ENCODE measurements around the gene NPAS3. TPM values are rescaled to one million over a fixed set of nuclear protein-coding genes. Genes with fewer than 3 reads are reported as not detected.

The NPAS3 gene
- total and polyA plus RNA-seq, 4 experiments from 2014 or later: not detected

DNA sequence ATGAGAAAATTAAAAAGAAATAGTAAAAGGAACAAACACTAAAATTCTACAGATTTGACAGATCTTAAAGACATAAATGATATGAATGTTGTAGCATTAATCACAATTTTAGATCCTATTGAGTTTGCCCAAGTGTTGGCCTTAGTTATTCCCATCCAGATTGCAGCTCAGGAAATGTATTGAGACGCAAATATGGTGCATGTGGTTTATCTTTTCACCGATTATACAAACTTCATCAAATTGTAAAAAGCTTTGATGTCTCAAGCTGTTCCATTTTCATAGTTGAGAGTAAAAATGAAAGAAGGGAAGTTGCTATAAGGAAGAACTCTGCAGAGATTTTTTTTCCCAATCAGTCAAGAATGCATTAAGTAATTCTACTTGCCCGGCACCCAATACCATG, 683.8 kb downstream of the NPAS3 start:
- Histone ChIP-seq H3K27me3 (ENCODE audit: insufficient read depth, low read length) (no peaks in the 10 kb centered on the region), H3K36me3 (ENCODE audit: insufficient read depth, low read length) (no peaks in the 10 kb centered on the region), H3K9me3 (ENCODE audit: control insufficient read depth in 1 of 2, low read length in 2 of 2) (no peaks in the 10 kb centered on the region), H3K4me1 (ENCODE audit: insufficient read depth, low read length) (no peaks in the 10 kb centered on the region), H3K27ac (ENCODE audit: low read depth, low read length) (no peak overlapping the region), H3K4me3 (ENCODE audit: low read length in 2 of 2) (no peak overlapping the region)
- peaks cover 0 to 4% of the 10 kb centered on the region in 2 donors for H3K27me3 Mint-ChIP-seq
- H3K4me3 Mint-ChIP-seq: no peak overlapping the region
- no peak overlapping the region for H3K27ac Mint-ChIP-seq
- intact Hi-C loops (cut with micrococcal nuclease): no loop called here
- ChIA-PET CTCF (ENCODE audit: partially characterized antibody) (no interaction called here), POLR2A (ENCODE audit: partially characterized antibody) (no interaction called here)
- no peaks in the 10 kb centered on the region for H3K36me3 Mint-ChIP-seq
- no peak for DNase-seq
- H3K9me3 Mint-ChIP-seq: peaks cover 0 to 3% (median 0%) of the 10 kb centered on the region in 8 donors
- H3K4me1 Mint-ChIP-seq: no peaks in the 10 kb centered on the region

- H3K36me3 Mint-ChIP-seq: no peaks in the 10 kb centered on the region
- no peaks in the 10 kb centered on the region for H3K27me3 Mint-ChIP-seq
- no peak overlapping the region for H3K4me3 Mint-ChIP-seq
- Histone ChIP-seq H3K27me3 (ENCODE audit: insufficient read depth, low read length) (no peaks in the 10 kb centered on the region), H3K9me3 (ENCODE audit: control insufficient read depth in 1 of 2, low read length in 2 of 2) (no peaks in the 10 kb centered on the region), H3K36me3 (ENCODE audit: insufficient read depth, low read length) (no peaks in the 10 kb centered on the region), H3K27ac (ENCODE audit: low read depth, low read length) (no peak overlapping the region), H3K4me1 (ENCODE audit: insufficient read depth, low read length) (no peaks in the 10 kb centered on the region), H3K4me3 (ENCODE audit: low read length in 2 of 2) (no peak overlapping the region)
- ChIA-PET CTCF (ENCODE audit: partially characterized antibody) (no interaction called here), POLR2A (ENCODE audit: partially characterized antibody) (no interaction called here)
- intact Hi-C loops (cut with micrococcal nuclease): no loop called here
- H3K27ac Mint-ChIP-seq: no peak overlapping the region
- no peaks in the 10 kb centered on the region for H3K4me1 Mint-ChIP-seq
- H3K9me3 Mint-ChIP-seq: peaks cover 0 to 6% (median 0%) of the 10 kb centered on the region in 8 donors
- DNase-seq: no peak
These were observed 691.1 kb downstream of the NPAS3 start for GRCh38 chr14:33629792-33630191.

DNA sequence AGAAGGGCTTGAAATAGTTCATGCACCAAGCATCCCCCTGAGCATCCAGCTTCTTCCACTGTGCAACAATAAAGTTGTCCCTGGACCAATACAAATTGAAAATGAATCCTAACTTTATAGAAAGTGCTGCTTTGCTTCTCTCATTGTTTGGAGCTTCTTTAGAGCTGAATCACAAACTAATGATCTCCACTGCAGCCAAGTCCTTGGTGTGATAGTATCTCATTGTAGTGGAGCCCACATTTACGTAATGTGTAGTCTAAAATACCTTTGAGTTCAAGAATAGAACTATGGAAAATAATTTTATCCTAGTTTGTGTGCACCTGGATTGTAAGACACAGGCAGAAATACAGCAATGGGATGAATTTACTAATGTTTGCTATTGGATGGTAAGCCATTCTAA, 692.3 kb downstream of the NPAS3 start:
- H3K4me3 Mint-ChIP-seq: no peak overlapping the region
- no peaks in the 10 kb centered on the region for H3K9me3 ChIP-seq (ENCODE audit: control insufficient read depth in 1 of 2, low read length in 2 of 2)

DNA sequence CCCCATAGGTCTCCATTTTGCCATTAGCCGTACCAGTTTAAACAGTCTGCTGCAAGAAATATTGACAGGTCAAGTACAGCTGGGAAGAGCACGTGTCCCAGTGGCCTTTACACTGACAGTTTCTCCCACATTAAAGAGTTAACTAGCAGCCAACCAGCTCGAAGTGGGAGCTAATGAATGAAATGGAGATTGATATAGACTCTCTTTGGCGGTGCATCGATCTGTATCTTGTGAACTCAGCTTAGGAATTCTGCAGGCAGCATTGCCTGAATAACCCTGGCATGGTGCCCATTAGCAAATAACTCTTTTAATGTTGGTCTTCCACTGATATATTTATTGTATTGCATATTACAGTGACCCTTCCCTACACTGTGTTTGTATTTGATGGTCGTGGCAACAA, 692.8 kb downstream of the NPAS3 start:
- Mint-ChIP-seq H3K36me3 (no peaks in the 10 kb centered on the region), H3K27ac (no peak overlapping the region), H3K27me3 (no peaks in the 10 kb centered on the region), H3K4me1 (no peaks in the 10 kb centered on the region), H3K9me3 (peaks cover 0 to 9% (median 0%) of the 10 kb centered on the region in 8 donors), H3K4me3 (no peak overlapping the region)
- H3K4me3 ChIP-seq (ENCODE audit: low read length in 2 of 2): no peak overlapping the region
- no peaks in the 10 kb centered on the region for H3K4me1 ChIP-seq (ENCODE audit: insufficient read depth, low read length)
- H3K36me3 ChIP-seq (ENCODE audit: insufficient read depth, low read length): no peaks in the 10 kb centered on the region
- CTCF ChIA-PET (ENCODE audit: partially characterized antibody): no interaction called here
- H3K27me3 ChIP-seq (ENCODE audit: insufficient read depth, low read length): no peaks in the 10 kb centered on the region
- H3K9me3 ChIP-seq (ENCODE audit: control insufficient read depth in 1 of 2, low read length in 2 of 2): no peaks in the 10 kb centered on the region
- POLR2A ChIA-PET (ENCODE audit: partially characterized antibody): no interaction called here
- intact Hi-C loops (cut with micrococcal nuclease): no loop called here
- no peak for DNase-seq
- H3K27ac ChIP-seq (ENCODE audit: low read depth, low read length): no peak overlapping the region

More for the DNA sequence above, 692.3 kb downstream of the NPAS3 start:
- Mint-ChIP-seq H3K9me3 (peaks cover 0 to 9% (median 0%) of the 10 kb centered on the region in 8 donors), H3K27me3 (no peaks in the 10 kb centered on the region), H3K36me3 (no peaks in the 10 kb centered on the region), H3K4me1 (no peaks in the 10 kb centered on the region), H3K27ac (no peak overlapping the region)
- Histone ChIP-seq H3K4me3 (ENCODE audit: low read length in 2 of 2) (no peak overlapping the region), H3K4me1 (ENCODE audit: insufficient read depth, low read length) (no peaks in the 10 kb centered on the region), H3K27ac (ENCODE audit: low read depth, low read length) (no peak overlapping the region), H3K27me3 (ENCODE audit: insufficient read depth, low read length) (no peaks in the 10 kb centered on the region), H3K36me3 (ENCODE audit: insufficient read depth, low read length) (no peaks in the 10 kb centered on the region)
- CTCF ChIA-PET (ENCODE audit: partially characterized antibody): no interaction called here
- intact Hi-C loops (cut with micrococcal nuclease): no loop called here
- POLR2A ChIA-PET (ENCODE audit: partially characterized antibody): no interaction called here
- no peak for DNase-seq

DNA sequence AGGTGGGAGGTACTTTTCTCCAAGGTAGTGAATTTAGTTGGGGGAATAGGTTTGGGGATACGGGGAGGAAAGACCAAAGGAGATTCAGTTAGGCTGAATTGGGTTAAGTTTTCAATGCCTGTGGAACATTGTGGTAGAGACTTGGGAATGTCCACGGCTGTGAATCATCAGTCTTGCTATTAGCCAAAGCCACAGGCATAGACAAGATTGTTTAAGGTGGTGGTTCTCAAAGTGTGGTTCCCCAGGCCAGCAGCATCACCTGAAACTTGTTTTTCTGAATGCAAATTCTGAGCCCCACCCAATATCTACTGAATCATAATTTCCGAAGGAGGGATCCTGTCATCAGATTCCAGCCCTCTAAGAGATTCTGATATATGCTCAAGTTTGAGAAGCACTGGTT, 696.0 kb downstream of the NPAS3 start:
- no peaks in the 10 kb centered on the region for H3K4me1 ChIP-seq (ENCODE audit: insufficient read depth, low read length)
- no peak overlapping the region for H3K4me3 Mint-ChIP-seq
- H3K9me3 ChIP-seq (ENCODE audit: control insufficient read depth in 1 of 2, low read length in 2 of 2): no peaks in the 10 kb centered on the region
- H3K36me3 ChIP-seq (ENCODE audit: insufficient read depth, low read length): no peaks in the 10 kb centered on the region
- intact Hi-C loops (cut with micrococcal nuclease): no loop called here
- DNase-seq: no peak
- no peaks in the 10 kb centered on the region for H3K27me3 Mint-ChIP-seq
- ChIA-PET CTCF (ENCODE audit: partially characterized antibody) (no interaction called here), POLR2A (ENCODE audit: partially characterized antibody) (no interaction called here)
- H3K4me3 ChIP-seq (ENCODE audit: low read length in 2 of 2): no peak overlapping the region
- H3K9me3 Mint-ChIP-seq: peaks cover 0 to 9% (median 0%) of the 10 kb centered on the region in 8 donors
- no peaks in the 10 kb centered on the region for H3K27me3 ChIP-seq (ENCODE audit: insufficient read depth, low read length)
- no peak overlapping the region for H3K27ac Mint-ChIP-seq
- H3K4me1 Mint-ChIP-seq: no peaks in the 10 kb centered on the region
- no peak overlapping the region for H3K27ac ChIP-seq (ENCODE audit: low read depth, low read length)
- no peaks in the 10 kb centered on the region for H3K36me3 Mint-ChIP-seq

DNA sequence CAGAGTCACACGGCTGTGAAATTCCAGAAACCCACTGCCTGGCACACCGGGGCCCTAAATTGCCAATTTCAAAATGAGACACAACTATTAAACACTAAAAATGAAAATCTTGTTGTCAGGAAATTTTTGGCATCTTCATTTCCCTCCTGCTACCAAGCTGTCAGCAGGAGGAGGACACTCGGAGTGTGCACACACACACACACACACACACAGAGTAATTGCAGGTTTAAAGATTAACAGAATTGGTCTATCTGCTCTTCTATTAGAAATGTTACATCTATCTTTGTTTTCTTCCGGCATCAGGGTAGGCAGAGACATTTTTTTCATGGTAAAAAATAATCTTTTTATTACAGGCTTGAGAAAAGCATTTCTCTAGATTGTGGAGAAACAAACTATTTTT, 698.0 kb downstream of the NPAS3 start:
- H3K27ac Mint-ChIP-seq: no peak overlapping the region
- Histone ChIP-seq H3K4me1 (ENCODE audit: insufficient read depth, low read length) (no peaks in the 10 kb centered on the region), H3K9me3 (ENCODE audit: control insufficient read depth in 1 of 2, low read length in 2 of 2) (no peaks in the 10 kb centered on the region), H3K27me3 (ENCODE audit: insufficient read depth, low read length) (no peaks in the 10 kb centered on the region), H3K36me3 (ENCODE audit: insufficient read depth, low read length) (no peaks in the 10 kb centered on the region), H3K27ac (ENCODE audit: low read depth, low read length) (no peak overlapping the region), H3K4me3 (ENCODE audit: low read length in 2 of 2) (no peak overlapping the region)
- no peaks in the 10 kb centered on the region for H3K36me3 Mint-ChIP-seq
- no peaks in the 10 kb centered on the region for H3K27me3 Mint-ChIP-seq
- H3K4me1 Mint-ChIP-seq: no peaks in the 10 kb centered on the region
- intact Hi-C loops (cut with micrococcal nuclease): no loop called here
- ChIA-PET POLR2A (ENCODE audit: partially characterized antibody) (no interaction called here), CTCF (ENCODE audit: partially characterized antibody) (no interaction called here)
- H3K9me3 Mint-ChIP-seq: peaks cover 0 to 9% (median 0%) of the 10 kb centered on the region in 8 donors
- no peak for DNase-seq
- H3K4me3 Mint-ChIP-seq: no peak overlapping the region

GRCh38 chr14:33642080-33642479, 703.4 kb downstream of the NPAS3 start:
- H3K4me3 ChIP-seq (ENCODE audit: low read length in 2 of 2): no peak overlapping the region
- Mint-ChIP-seq H3K4me3 (no peak overlapping the region), H3K9me3 (peaks cover 0 to 2% (median 0%) of the 10 kb centered on the region in 8 donors), H3K27ac (no peak overlapping the region), H3K4me1 (no peaks in the 10 kb centered on the region), H3K36me3 (no peaks in the 10 kb centered on the region), H3K27me3 (no peaks in the 10 kb centered on the region)
- H3K36me3 ChIP-seq (ENCODE audit: insufficient read depth, low read length): no peaks in the 10 kb centered on the region
- no peaks in the 10 kb centered on the region for H3K27me3 ChIP-seq (ENCODE audit: insufficient read depth, low read length)
- no peak for DNase-seq
- POLR2A ChIA-PET (ENCODE audit: partially characterized antibody): no interaction called here
- H3K9me3 ChIP-seq (ENCODE audit: control insufficient read depth in 1 of 2, low read length in 2 of 2): no peaks in the 10 kb centered on the region
- CTCF ChIA-PET (ENCODE audit: partially characterized antibody): no interaction called here
- H3K27ac ChIP-seq (ENCODE audit: low read depth, low read length): no peak overlapping the region
- intact Hi-C loops (cut with micrococcal nuclease): no loop called here
- H3K4me1 ChIP-seq (ENCODE audit: insufficient read depth, low read length): no peaks in the 10 kb centered on the region

DNA sequence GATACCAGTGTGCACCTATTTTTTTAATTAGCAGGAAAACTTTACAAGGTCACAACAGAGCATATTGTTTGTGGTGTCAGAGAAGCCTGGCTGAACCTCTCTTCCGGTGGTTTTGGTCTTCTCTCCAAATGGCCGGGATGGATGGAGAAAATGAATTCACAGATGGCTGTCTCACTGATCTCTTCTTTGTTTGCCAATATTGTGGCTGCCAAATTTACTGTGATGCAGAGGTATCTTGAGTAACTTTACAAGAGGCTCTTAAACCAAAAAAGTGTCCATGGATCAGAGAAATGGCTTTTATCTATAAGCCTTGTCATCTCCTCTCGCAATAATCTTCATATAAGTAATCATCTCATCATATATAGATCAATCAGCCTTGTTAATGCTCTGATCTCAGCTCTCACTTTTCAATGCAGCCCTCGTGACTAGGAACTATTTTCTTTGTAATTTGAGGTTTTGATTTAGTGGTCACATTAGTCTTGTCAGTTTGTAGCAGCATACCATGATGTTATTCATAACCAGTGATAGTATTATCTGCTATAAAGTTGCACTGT, 704.1 kb downstream of the NPAS3 start:
- intact Hi-C loops (cut with micrococcal nuclease): no loop called here
- no peaks in the 10 kb centered on the region for H3K4me1 Mint-ChIP-seq
- no peaks in the 10 kb centered on the region for H3K36me3 ChIP-seq (ENCODE audit: insufficient read depth, low read length)
- H3K4me3 Mint-ChIP-seq: no peak overlapping the region
- ChIA-PET CTCF (ENCODE audit: partially characterized antibody) (no interaction called here), POLR2A (ENCODE audit: partially characterized antibody) (no interaction called here)
- H3K9me3 Mint-ChIP-seq: peaks cover 0 to 2% (median 0%) of the 10 kb centered on the region in 8 donors
- no peak for DNase-seq
- no peaks in the 10 kb centered on the region for H3K4me1 ChIP-seq (ENCODE audit: insufficient read depth, low read length)
- no peaks in the 10 kb centered on the region for H3K9me3 ChIP-seq (ENCODE audit: control insufficient read depth in 1 of 2, low read length in 2 of 2)
- no peaks in the 10 kb centered on the region for H3K27me3 Mint-ChIP-seq
- no peaks in the 10 kb centered on the region for H3K27me3 ChIP-seq (ENCODE audit: insufficient read depth, low read length)
- H3K4me3 ChIP-seq (ENCODE audit: low read length in 2 of 2): no peak overlapping the region
- H3K27ac Mint-ChIP-seq: no peak overlapping the region
- H3K27ac ChIP-seq (ENCODE audit: low read depth, low read length): no peak overlapping the region
- H3K36me3 Mint-ChIP-seq: no peaks in the 10 kb centered on the region

Data from CD4-positive, alpha-beta memory T cell (primary cell).